HCT116 (cell line): ENCODE results near the gene KRT85.

Experiments used
- ELF1 ChIP-seq: IDR thresholded peaks from 2 replicates; pipeline ENCODE4 v1.6.1; 2012; ENCODE audit warnings: low read depth, borderline replicate concordance
- EZH2 ChIP-seq: fragments of 200-600 bp; sonication (generic); IDR thresholded peaks from 2 replicates; pipeline ENCODE4 v1.6.1; 2017; ENCODE audit warnings: antibody characterized with exemption, mixed run types
- EZH2phosphoT487 ChIP-seq: fragments of 200-600 bp; IDR thresholded peaks from 2 replicates; pipeline ENCODE4 v1.6.1; 2018; ENCODE audit warnings: antibody characterized with exemption, borderline replicate concordance
- JUND ChIP-seq: IDR thresholded peaks from 2 replicates; pipeline ENCODE4 v1.6.1; 2012
- MAX ChIP-seq: IDR thresholded peaks from 2 replicates; pipeline ENCODE4 v1.6.1; 2012
- POLR2A ChIP-seq: IDR thresholded peaks from 2 replicates; pipeline ENCODE4 v1.7.0; 2011; ENCODE audit warnings: borderline replicate concordance; ENCODE audit not compliant: insufficient read depth, insufficient read length; ENCODE audit errors: extremely low read depth
- POLR2AphosphoS5 ChIP-seq: IDR thresholded peaks from 2 replicates; pipeline ENCODE4 v1.6.1; 2011; ENCODE audit warnings: mild to moderate bottlenecking, low read depth, low read length, moderate library complexity
- RAD21 ChIP-seq: IDR thresholded peaks from 2 replicates; pipeline ENCODE4 v1.6.1; 2012; ENCODE audit warnings: low read depth, mild to moderate bottlenecking
- REST ChIP-seq: IDR thresholded peaks from 2 replicates; pipeline ENCODE4 v1.6.1; 2012; ENCODE audit warnings: low read depth
- SP1 ChIP-seq: IDR thresholded peaks from 2 replicates; pipeline ENCODE4 v1.6.1; 2012; ENCODE audit warnings: low read depth
- SRF ChIP-seq: IDR thresholded peaks from 2 replicates; pipeline ENCODE4 v1.6.1; 2012; ENCODE audit warnings: low read depth
- TCF7L2 ChIP-seq: IDR thresholded peaks from 2 replicates; pipeline ENCODE4 v1.7.0; 2011; ENCODE audit warnings: borderline replicate concordance, inconsistent platforms; ENCODE audit not compliant: insufficient read depth, insufficient read length; ENCODE audit errors: extremely low read depth
- ZNF274 ChIP-seq: fragments of 200-500 bp; sonication (Bioruptor generic); IDR thresholded peaks from 2 replicates; pipeline ENCODE4 v1.6.1; 2014; ENCODE audit warnings: mild to moderate bottlenecking, low read depth, low read length, inconsistent platforms
- TF ChIP-seq, protein P1 (sequence below), 3 experiments: fragments of 200-600 bp in 1 of 3; sonication (generic) in 1 of 3; IDR thresholded peaks in 2 of 3; conservative IDR thresholded peaks in 1 of 3; 2 replicates each; pipeline ENCODE4 v1.5.1; 2012 to 2017; ENCODE audit warnings: low read depth in 2 of 3, low read length in 2 of 3, antibody characterized with exemption in 1 of 3, borderline replicate concordance in 1 of 3, control low read depth in 1 of 3, mild to moderate bottlenecking in 1 of 3, mixed read lengths in 1 of 3, mixed run types in 1 of 3, moderate library complexity in 1 of 3; ENCODE audit not compliant: insufficient read depth in 1 of 3

GRCh38 chr12:52311285-52311648 is 56.0 kb downstream of the KRT85 start:
- TF ChIP-seq EZH2 (no peak), POLR2A (no peak), EZH2phosphoT487 (no peak), JUND (no peak), REST (no peak), SRF (no peak), ELF1 (no peak), SP1 (no peak), RAD21 (no peak), MAX (no peak), TCF7L2 (no peak), ZNF274 (no peak), POLR2AphosphoS5 (no peak)
- TF ChIP-seq, protein P1, sequence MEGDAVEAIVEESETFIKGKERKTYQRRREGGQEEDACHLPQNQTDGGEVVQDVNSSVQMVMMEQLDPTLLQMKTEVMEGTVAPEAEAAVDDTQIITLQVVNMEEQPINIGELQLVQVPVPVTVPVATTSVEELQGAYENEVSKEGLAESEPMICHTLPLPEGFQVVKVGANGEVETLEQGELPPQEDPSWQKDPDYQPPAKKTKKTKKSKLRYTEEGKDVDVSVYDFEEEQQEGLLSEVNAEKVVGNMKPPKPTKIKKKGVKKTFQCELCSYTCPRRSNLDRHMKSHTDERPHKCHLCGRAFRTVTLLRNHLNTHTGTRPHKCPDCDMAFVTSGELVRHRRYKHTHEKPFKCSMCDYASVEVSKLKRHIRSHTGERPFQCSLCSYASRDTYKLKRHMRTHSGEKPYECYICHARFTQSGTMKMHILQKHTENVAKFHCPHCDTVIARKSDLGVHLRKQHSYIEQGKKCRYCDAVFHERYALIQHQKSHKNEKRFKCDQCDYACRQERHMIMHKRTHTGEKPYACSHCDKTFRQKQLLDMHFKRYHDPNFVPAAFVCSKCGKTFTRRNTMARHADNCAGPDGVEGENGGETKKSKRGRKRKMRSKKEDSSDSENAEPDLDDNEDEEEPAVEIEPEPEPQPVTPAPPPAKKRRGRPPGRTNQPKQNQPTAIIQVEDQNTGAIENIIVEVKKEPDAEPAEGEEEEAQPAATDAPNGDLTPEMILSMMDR (IDR thresholded peaks at IDR 0.05 in 2 of 3, conservative IDR thresholded peaks at IDR 0.05 in 1 of 3; ENCODE audit: borderline replicate concordance in 1 of 3, insufficient read depth in 1 of 3, low read depth in 2 of 3, low read length in 2 of 3), result no peak
